SK-N-MC (cell line): ENCODE results near the gene KLKB1.

Source experiments
- DNase-seq: peaks from one replicate; pipeline ENCODE4 v3.0.0-alpha.2; 2011; ENCODE audit warnings: low read depth, low spot score
- H3K27ac ChIP-seq: fragments of 200-600 bp; sonication (generic); 2 replicates; pipeline ENCODE4 v1.5.1; 2016; ENCODE audit warnings: mixed run types
- H3K36me3 ChIP-seq: fragments of 200-600 bp; sonication (generic); 2 replicates; pipeline ENCODE4 v1.6.1; 2017; ENCODE audit warnings: antibody characterized with exemption, low read length, mixed read lengths; ENCODE audit not compliant: insufficient read depth
- H3K4me3 ChIP-seq: fragments of 200-600 bp; sonication (generic); 2 replicates; pipeline ENCODE4 v1.5.1; 2016
- H3K9ac ChIP-seq: fragments of 200-600 bp; sonication (generic); 2 replicates; pipeline ENCODE4 v1.8.0; 2017; ENCODE audit warnings: mixed run types, mixed read lengths; ENCODE audit not compliant: insufficient read length
- H3K9me3 ChIP-seq: fragments of 200-600 bp; sonication (generic); 2 replicates; pipeline ENCODE4 v1.6.1; 2017; ENCODE audit warnings: low read depth, mild to moderate bottlenecking, antibody characterized with exemption, low read length, moderate library complexity, mixed read lengths
- EZH2 ChIP-seq: fragments of 200-600 bp; sonication (generic); IDR thresholded peaks from one replicate; pipeline ENCODE4 v1.6.1; 2017; ENCODE audit warnings: antibody characterized with exemption
- FOXP2 ChIP-seq: optimal IDR thresholded peaks from 2 replicates; pipeline ENCODE3; 2011; ENCODE audit warnings: mild to moderate bottlenecking, moderate library complexity; ENCODE audit not compliant: insufficient read depth; ENCODE audit errors: extremely low read length, control extremely low read depth
- POLR2AphosphoS5 ChIP-seq: IDR thresholded peaks from 2 replicates; pipeline ENCODE4 v1.6.1; 2012; ENCODE audit warnings: mild to moderate bottlenecking, low read depth, low read length, borderline replicate concordance

Gene KLKB1

GRCh38 chr4:186227221-186227620 lies at the start of gene KLKB1:
KLKB1 (plus strand) TSS chr4:186227507; CDS start chr4:186228196, 689 bp downstream.
- Histone ChIP-seq H3K27ac (no peak within 1 kb of the TSS), H3K36me3 (no peaks in the 10 kb centered on the region), H3K9ac (no peak within 1 kb of the TSS), H3K9me3 (no peaks in the 10 kb centered on the region), H3K4me3 (no peak within 1 kb of the TSS)
- TF ChIP-seq EZH2 = no peak
- TF ChIP-seq POLR2AphosphoS5 = no peak
- no peak for TF ChIP-seq FOXP2
- DNase-seq = no peak

- DNase-seq = no peak
Measured at GRCh38 chr4:186188107-186188506, 39.2 kb upstream of the KLKB1 start.

GRCh38 chr4:186189656-186190055 lies 37.7 kb upstream of the KLKB1 start:
- no peaks in the 10 kb centered on the region for H3K9me3 ChIP-seq
- no peak for DNase-seq
- no peak for TF ChIP-seq EZH2
- TF ChIP-seq POLR2AphosphoS5 = no peak
- TF ChIP-seq FOXP2 = no peak
- H3K36me3 ChIP-seq = no peaks in the 10 kb centered on the region
- H3K9ac ChIP-seq = no peak overlapping the region
- no peak overlapping the region for H3K27ac ChIP-seq
- no peak overlapping the region for H3K4me3 ChIP-seq

More at GRCh38 chr4:186188107-186188506, 39.2 kb upstream of the KLKB1 start:
- no peak overlapping the region for H3K27ac ChIP-seq
- TF ChIP-seq FOXP2 = no peak
- TF ChIP-seq EZH2 = no peak
- TF ChIP-seq POLR2AphosphoS5 = no peak
- no peaks in the 10 kb centered on the region for H3K9me3 ChIP-seq
- no peaks in the 10 kb centered on the region for H3K36me3 ChIP-seq
- H3K4me3 ChIP-seq = no peak overlapping the region
- H3K9ac ChIP-seq = no peak overlapping the region

- TF ChIP-seq FOXP2 (no peak), EZH2 (peak; percentile 20), POLR2AphosphoS5 (no peak)
- Histone ChIP-seq H3K36me3 (no peaks in the 10 kb centered on the region), H3K9me3 (no peaks in the 10 kb centered on the region), H3K27ac (no peak overlapping the region), H3K9ac (no peak overlapping the region), H3K4me3 (peak overlapping the region; percentile 74)
- DNase-seq = no peak
Measured at GRCh38 chr4:186190581-186191199, 36.6 kb upstream of the KLKB1 start.

GRCh38 chr4:186191200-186192065 lies 35.9 kb upstream of the KLKB1 start, which contains the start of gene CYP4V2:
CYP4V2 (plus strand) TSS chr4:186191567; CDS start chr4:186191824, 257 bp downstream.
- H3K9me3 ChIP-seq = no peaks in the 10 kb centered on the region
- no peak for TF ChIP-seq POLR2AphosphoS5
- no peak for TF ChIP-seq FOXP2
- TF ChIP-seq EZH2 = peak; percentile 55
- no peak within 1 kb of the TSS for H3K9ac ChIP-seq
- peak within 1 kb of the TSS; percentile 74 for H3K4me3 ChIP-seq
- DNase-seq = no peak
- no peak within 1 kb of the TSS for H3K27ac ChIP-seq
- no peaks in the 10 kb centered on the region for H3K36me3 ChIP-seq

GRCh38 chr4:186192066-186192612 lies 35.2 kb upstream of the KLKB1 start:
- no peak overlapping the region for H3K9ac ChIP-seq
- no peak overlapping the region for H3K4me3 ChIP-seq
- no peaks in the 10 kb centered on the region for H3K9me3 ChIP-seq
- no peaks in the 10 kb centered on the region for H3K36me3 ChIP-seq
- no peak for TF ChIP-seq POLR2AphosphoS5
- no peak for TF ChIP-seq FOXP2
- TF ChIP-seq EZH2 = no peak
- no peak for DNase-seq
- H3K27ac ChIP-seq = no peak overlapping the region

- Histone ChIP-seq H3K27ac (no peak overlapping the region), H3K9ac (no peak overlapping the region), H3K36me3 (no peaks in the 10 kb centered on the region), H3K9me3 (no peaks in the 10 kb centered on the region), H3K4me3 (no peak overlapping the region)
- DNase-seq = no peak
- TF ChIP-seq EZH2 (no peak), POLR2AphosphoS5 (no peak), FOXP2 (no peak)
Measured at GRCh38 chr4:186193851-186194250, 33.5 kb upstream of the KLKB1 start.

- Histone ChIP-seq H3K27ac (no peak overlapping the region), H3K36me3 (no peaks in the 10 kb centered on the region), H3K9ac (no peak overlapping the region), H3K4me3 (no peak overlapping the region), H3K9me3 (no peaks in the 10 kb centered on the region)
- no peak for TF ChIP-seq POLR2AphosphoS5
- TF ChIP-seq EZH2 = no peak
- no peak for TF ChIP-seq FOXP2
- DNase-seq = no peak
Measured at GRCh38 chr4:186196063-186196462, 31.2 kb upstream of the KLKB1 start.
